MM.1S (cell line): ENCODE data around the gene TMEM161A.

Experiments
- DNase-seq: peaks from one replicate; pipeline ENCODE4 v3.0.0-alpha.2; 2015
- H2AFZ ChIP-seq: fragments of 300-600 bp; sonication (generic); 2 replicates; pipeline ENCODE4 v1.6.0; 2016; ENCODE audit warnings: antibody characterized with exemption, low read length
- H3F3A ChIP-seq: fragments of 300-600 bp; sonication (generic); 2 replicates; pipeline ENCODE4 v1.6.1; 2016; ENCODE audit warnings: mild to moderate bottlenecking, antibody characterized with exemption, low read length, moderate library complexity, mixed read lengths; ENCODE audit not compliant: insufficient read depth
- H3K27ac ChIP-seq: fragments of 300-600 bp; sonication (generic); 2 replicates; pipeline ENCODE4 v1.5.1; 2016; ENCODE audit warnings: mild to moderate bottlenecking, low read length
- H3K27me3 ChIP-seq: fragments of 300-600 bp; sonication (generic); replicated peaks from 2 replicates; pipeline ENCODE4 v1.6.0; 2016; ENCODE audit warnings: low read length; ENCODE audit not compliant: insufficient read depth
- H3K36me3 ChIP-seq: fragments of 300-600 bp; sonication (generic); replicated peaks from 2 replicates; pipeline ENCODE4 v1.6.1; 2016; ENCODE audit warnings: mild to moderate bottlenecking, low read length, mixed read lengths; ENCODE audit not compliant: insufficient read depth
- H3K4me1 ChIP-seq: fragments of 300-600 bp; sonication (generic); 2 replicates; pipeline ENCODE4 v1.6.1; 2016; ENCODE audit warnings: low read length, mixed read lengths
- H3K4me2 ChIP-seq: fragments of 300-600 bp; sonication (generic); 2 replicates; pipeline ENCODE4 v1.6.0; 2016; ENCODE audit warnings: low read depth, low read length
- H3K4me3 ChIP-seq: fragments of 300-600 bp; sonication (generic); 2 replicates; pipeline ENCODE4 v1.5.1; 2016; ENCODE audit warnings: low read length, mixed read lengths
- H3K79me2 ChIP-seq: fragments of 300-600 bp; sonication (generic); 2 replicates; pipeline ENCODE4 v1.6.1; 2016; ENCODE audit warnings: mixed run types, low read length, mixed read lengths
- H3K9ac ChIP-seq: fragments of 300-600 bp; sonication (generic); 2 replicates; pipeline ENCODE4 v1.6.1; 2016; ENCODE audit warnings: low read length, mixed read lengths
- H3K9me2 ChIP-seq: fragments of 300-600 bp; sonication (generic); replicated peaks from 2 replicates; pipeline ENCODE4 v1.6.1; 2016; ENCODE audit warnings: mild to moderate bottlenecking, low read length, mixed read lengths; ENCODE audit not compliant: insufficient read depth
- H3K9me3 ChIP-seq: fragments of 300-600 bp; sonication (generic); replicated peaks from 2 replicates; pipeline ENCODE4 v1.6.1; 2016; ENCODE audit warnings: mild to moderate bottlenecking, low read length, mixed read lengths; ENCODE audit not compliant: insufficient read depth
- H4K20me1 ChIP-seq: fragments of 300-600 bp; sonication (generic); 2 replicates; pipeline ENCODE4 v1.6.1; 2016; ENCODE audit warnings: mild to moderate bottlenecking, low read length, moderate library complexity, mixed read lengths; ENCODE audit not compliant: insufficient read depth
- CTCF ChIP-seq: fragments of 300-600 bp; sonication (generic); IDR thresholded peaks from 2 replicates; pipeline ENCODE4 v1.5.1; 2016; ENCODE audit warnings: antibody characterized with exemption, low read length, mixed read lengths
- EZH2 ChIP-seq: fragments of 300-600 bp; sonication (generic); optimal IDR thresholded peaks from 2 replicates; pipeline ENCODE3; 2017; ENCODE audit warnings: low read depth, mild to moderate bottlenecking, antibody characterized with exemption, low read length, mixed read lengths
- EZH2phosphoT487 ChIP-seq: fragments of 300-600 bp; sonication (generic); IDR thresholded peaks from 2 replicates; pipeline ENCODE4 v1.6.1; 2018; ENCODE audit warnings: antibody characterized with exemption, low read length

TMEM161A gene

GRCh38 chr19:19132912-19133311 lies 5.4 kb downstream of the TMEM161A start:
- H3K36me3 ChIP-seq: no peaks in the 10 kb centered on the region
- H3K4me2 ChIP-seq: no peak overlapping the region
- no peak for DNase-seq
- no peaks in the 10 kb centered on the region for H3K27me3 ChIP-seq
- H3K4me1 ChIP-seq: peaks cover 5% of the 10 kb centered on the region
- H4K20me1 ChIP-seq: no peaks in the 10 kb centered on the region
- H3K79me2 ChIP-seq: peaks cover 11% of the 10 kb centered on the region
- no peak overlapping the region for H3K9ac ChIP-seq
- H3F3A ChIP-seq: no peaks in the 10 kb centered on the region
- no peak overlapping the region for H3K27ac ChIP-seq
- no peak overlapping the region for H3K4me3 ChIP-seq
- no peaks in the 10 kb centered on the region for H3K9me2 ChIP-seq
- no peaks in the 10 kb centered on the region for H3K9me3 ChIP-seq
- TF ChIP-seq EZH2phosphoT487 (no peak), EZH2 (no peak), CTCF (no peak)
- no peak overlapping the region for H2AFZ ChIP-seq

- TF ChIP-seq CTCF (no peak), EZH2 (no peak), EZH2phosphoT487 (no peak)
- Histone ChIP-seq H3K4me2 (no peak overlapping the region), H3K27me3 (no peaks in the 10 kb centered on the region), H3K36me3 (no peaks in the 10 kb centered on the region), H3F3A (no peaks in the 10 kb centered on the region), H3K9ac (no peak overlapping the region), H3K27ac (no peak overlapping the region), H3K4me1 (no peaks in the 10 kb centered on the region), H3K79me2 (peaks cover 1% of the 10 kb centered on the region), H3K9me2 (no peaks in the 10 kb centered on the region), H4K20me1 (no peaks in the 10 kb centered on the region), H2AFZ (no peak overlapping the region), H3K4me3 (no peak overlapping the region), H3K9me3 (no peaks in the 10 kb centered on the region)
- DNase-seq: no peak
These were observed 6.3 kb downstream of the TMEM161A start for GRCh38 chr19:19131989-19132388.

- no peaks in the 10 kb centered on the region for H3F3A ChIP-seq
- no peaks in the 10 kb centered on the region for H4K20me1 ChIP-seq
- no peaks in the 10 kb centered on the region for H3K9me3 ChIP-seq
- no peak overlapping the region for H2AFZ ChIP-seq
- no peaks in the 10 kb centered on the region for H3K36me3 ChIP-seq
- no peak overlapping the region for H3K4me3 ChIP-seq
- DNase-seq: no peak
- H3K4me2 ChIP-seq: no peak overlapping the region
- H3K9me2 ChIP-seq: no peaks in the 10 kb centered on the region
- TF ChIP-seq EZH2: no peak
- no peak for TF ChIP-seq EZH2phosphoT487
- no peak for TF ChIP-seq CTCF
- no peak overlapping the region for H3K9ac ChIP-seq
- no peaks in the 10 kb centered on the region for H3K27me3 ChIP-seq
- H3K79me2 ChIP-seq: no peaks in the 10 kb centered on the region
- no peaks in the 10 kb centered on the region for H3K4me1 ChIP-seq
- H3K27ac ChIP-seq: no peak overlapping the region
These were observed 12.2 kb downstream of the TMEM161A start for GRCh38 chr19:19126102-19126501.
